Sigmoid colon (tissue), 4 donors: ENCODE data around the gene CD44.
"Not testable (repeated sequence)": the region's sequence is repeated elsewhere in the genome, so short reads cannot be mapped to it uniquely, and the experiment has no call there.

Source experiments
- EP300 ChIP-seq, 4 donors: sonication (generic); formaldehyde crosslinking; IDR thresholded peaks; one replicate each; pipeline ENCODE4 v1.6.1; 2017; ENCODE audit warnings: antibody characterized with exemption in 4 of 4
- POLR2A ChIP-seq, 2 donors: fragments of 450-650 bp; IDR thresholded peaks; one replicate each; pipeline ENCODE4 v1.6.1; 2016; ENCODE audit warnings: antibody characterized with exemption in 2 of 2, mild to moderate bottlenecking in 2 of 2, moderate library complexity in 2 of 2
- POLR2AphosphoS5 ChIP-seq, 4 donors: sonication (generic); formaldehyde crosslinking; IDR thresholded peaks; one replicate each; pipeline ENCODE4 v1.6.1; 2017; ENCODE audit warnings: antibody characterized with exemption in 4 of 4
- TF ChIP-seq, protein P1 (sequence below), 4 experiments: fragments of 450-650 bp in 3 of 4; fragments of 200-600 bp in 1 of 4; IDR thresholded peaks; one replicate each; pipeline ENCODE4 v1.5.1; 2016 to 2019; ENCODE audit warnings: antibody characterized with exemption in 4 of 4, mild to moderate bottlenecking in 3 of 4, moderate library complexity in 2 of 4

DNA sequence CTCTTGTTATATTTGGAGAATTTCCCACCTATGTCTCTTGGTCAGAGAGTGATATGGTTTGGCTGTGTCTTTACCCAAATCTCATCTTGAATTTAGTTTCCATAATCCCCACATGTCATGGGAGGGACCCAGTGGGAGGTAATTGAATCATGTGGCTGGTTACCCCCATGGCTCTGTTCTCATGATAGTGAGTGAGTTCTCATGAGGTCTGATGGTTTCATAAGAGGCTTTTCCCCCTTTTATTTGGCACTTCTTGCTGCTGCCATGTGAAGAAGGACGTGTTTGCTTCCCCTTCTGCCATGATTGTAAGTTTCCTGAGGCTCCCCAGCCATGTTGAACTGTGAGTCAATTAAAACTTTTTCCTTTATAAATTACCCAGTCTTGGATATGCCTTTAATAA is 30.6 kb upstream of the CD44 start:
- TF ChIP-seq POLR2AphosphoS5, EP300, POLR2A (IDR thresholded peaks at IDR 0.05): not testable (repeated sequence)
- TF ChIP-seq, protein P1, sequence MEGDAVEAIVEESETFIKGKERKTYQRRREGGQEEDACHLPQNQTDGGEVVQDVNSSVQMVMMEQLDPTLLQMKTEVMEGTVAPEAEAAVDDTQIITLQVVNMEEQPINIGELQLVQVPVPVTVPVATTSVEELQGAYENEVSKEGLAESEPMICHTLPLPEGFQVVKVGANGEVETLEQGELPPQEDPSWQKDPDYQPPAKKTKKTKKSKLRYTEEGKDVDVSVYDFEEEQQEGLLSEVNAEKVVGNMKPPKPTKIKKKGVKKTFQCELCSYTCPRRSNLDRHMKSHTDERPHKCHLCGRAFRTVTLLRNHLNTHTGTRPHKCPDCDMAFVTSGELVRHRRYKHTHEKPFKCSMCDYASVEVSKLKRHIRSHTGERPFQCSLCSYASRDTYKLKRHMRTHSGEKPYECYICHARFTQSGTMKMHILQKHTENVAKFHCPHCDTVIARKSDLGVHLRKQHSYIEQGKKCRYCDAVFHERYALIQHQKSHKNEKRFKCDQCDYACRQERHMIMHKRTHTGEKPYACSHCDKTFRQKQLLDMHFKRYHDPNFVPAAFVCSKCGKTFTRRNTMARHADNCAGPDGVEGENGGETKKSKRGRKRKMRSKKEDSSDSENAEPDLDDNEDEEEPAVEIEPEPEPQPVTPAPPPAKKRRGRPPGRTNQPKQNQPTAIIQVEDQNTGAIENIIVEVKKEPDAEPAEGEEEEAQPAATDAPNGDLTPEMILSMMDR (IDR thresholded peaks at IDR 0.05): not testable (repeated sequence)
